ENCODE data around the gene MGMT.

The MGMT gene

GRCh38 chr10:129615921-129616525, 149.0 kb downstream of the MGMT start:
- H3K79me2 ChIP-seq (ENCODE audit: insufficient read depth, low read length): peaks cover 3% of the 10 kb centered on the region
- TF ChIP-seq EZH2 (IDR thresholded peaks at IDR 0.05; ENCODE audit: borderline replicate concordance, low read length): no peak
- no peak for TF ChIP-seq CTCF (IDR thresholded peaks at IDR 0.05; ENCODE audit: low read length)
- no peaks in the 10 kb centered on the region for H3F3A ChIP-seq (ENCODE audit: insufficient read depth, low read length)
- H3K4me2 ChIP-seq (ENCODE audit: low read length): no peak overlapping the region
- H3K9ac ChIP-seq (ENCODE audit: low read length): no peak overlapping the region
- no peak overlapping the region for H2AFZ ChIP-seq (ENCODE audit: low read length)
- H3K27me3 ChIP-seq (ENCODE audit: insufficient read depth, low read length): no peaks in the 10 kb centered on the region
- no peak overlapping the region for H3K4me3 ChIP-seq (ENCODE audit: low read depth, low read length, poor library complexity, severe bottlenecking)
- no peaks in the 10 kb centered on the region for H3K9me3 ChIP-seq (ENCODE audit: low read length)
- no peaks in the 10 kb centered on the region; the same call in none of the 2 replicates for H3K36me3 ChIP-seq (ENCODE audit: insufficient read depth, low read length)
- H3K9me2 ChIP-seq (ENCODE audit: low read depth, low read length): no peaks in the 10 kb centered on the region
- peaks cover 39% of the 10 kb centered on the region for H3K4me1 ChIP-seq (ENCODE audit: insufficient read depth, low read length, severe bottlenecking)
- H3K27ac ChIP-seq (ENCODE audit: low read depth, low read length, poor library complexity, severe bottlenecking): no peak overlapping the region
- H4K20me1 ChIP-seq (ENCODE audit: insufficient read depth, low read length): no peaks in the 10 kb centered on the region

- Histone ChIP-seq H3K27me3 (ENCODE audit: insufficient read depth, low read length) (no peaks in the 10 kb centered on the region), H2AFZ (ENCODE audit: low read length) (no peak overlapping the region), H3K4me1 (ENCODE audit: insufficient read depth, low read length, severe bottlenecking) (peaks cover 22% of the 10 kb centered on the region), H3F3A (ENCODE audit: insufficient read depth, low read length) (no peaks in the 10 kb centered on the region), H3K79me2 (ENCODE audit: insufficient read depth, low read length) (peaks cover 3% of the 10 kb centered on the region), H3K9me2 (ENCODE audit: low read depth, low read length) (no peaks in the 10 kb centered on the region), H3K27ac (ENCODE audit: low read depth, low read length, poor library complexity, severe bottlenecking) (no peak overlapping the region), H4K20me1 (ENCODE audit: insufficient read depth, low read length) (no peaks in the 10 kb centered on the region), H3K9ac (ENCODE audit: low read length) (no peak overlapping the region), H3K9me3 (ENCODE audit: low read length) (no peaks in the 10 kb centered on the region), H3K4me3 (ENCODE audit: low read depth, low read length, poor library complexity, severe bottlenecking) (no peak overlapping the region), H3K36me3 (ENCODE audit: insufficient read depth, low read length) (no peaks in the 10 kb centered on the region; the same call in none of the 2 replicates), H3K4me2 (ENCODE audit: low read length) (no peak overlapping the region)
- TF ChIP-seq EZH2 (IDR thresholded peaks at IDR 0.05; ENCODE audit: borderline replicate concordance, low read length) (no peak), CTCF (IDR thresholded peaks at IDR 0.05; ENCODE audit: low read length) (no peak)
Measured at GRCh38 chr10:129617768-129618167, 150.7 kb downstream of the MGMT start.

GRCh38 chr10:129621062-129621461, 154.0 kb downstream of the MGMT start:
- Histone ChIP-seq H3K27me3 (ENCODE audit: insufficient read depth, low read length) (no peaks in the 10 kb centered on the region), H3K9me3 (ENCODE audit: low read length) (no peaks in the 10 kb centered on the region), H3K4me1 (ENCODE audit: insufficient read depth, low read length, severe bottlenecking) (no peaks in the 10 kb centered on the region), H3F3A (ENCODE audit: insufficient read depth, low read length) (no peaks in the 10 kb centered on the region), H3K4me2 (ENCODE audit: low read length) (no peak overlapping the region), H3K4me3 (ENCODE audit: low read depth, low read length, poor library complexity, severe bottlenecking) (no peak overlapping the region), H2AFZ (ENCODE audit: low read length) (no peak overlapping the region), H3K9me2 (ENCODE audit: low read depth, low read length) (no peaks in the 10 kb centered on the region), H3K27ac (ENCODE audit: low read depth, low read length, poor library complexity, severe bottlenecking) (no peak overlapping the region), H3K9ac (ENCODE audit: low read length) (no peak overlapping the region), H3K36me3 (ENCODE audit: insufficient read depth, low read length) (no peaks in the 10 kb centered on the region; the same call in none of the 2 replicates), H3K79me2 (ENCODE audit: insufficient read depth, low read length) (peaks cover 3% of the 10 kb centered on the region), H4K20me1 (ENCODE audit: insufficient read depth, low read length) (no peaks in the 10 kb centered on the region)
- TF ChIP-seq EZH2 (IDR thresholded peaks at IDR 0.05; ENCODE audit: borderline replicate concordance, low read length) (no peak), CTCF (IDR thresholded peaks at IDR 0.05; ENCODE audit: low read length) (no peak)

All from OCI-LY1 (cell line).